SU-DHL-6 (cell line): ENCODE results near the gene EPB41.
"Not testable (repeated sequence)": the region's sequence is repeated elsewhere in the genome, so short reads cannot be mapped to it uniquely, and the experiment has no call there.

Experiments
- H2AFZ ChIP-seq: fragments of 200-600 bp; sonication (generic); 2 replicates; pipeline ENCODE4 v1.6.1; 2014; ENCODE audit warnings: low read depth, mild to moderate bottlenecking, moderate library complexity, mixed read lengths, antibody characterized with exemption, low read length; ENCODE audit not compliant: severe bottlenecking
- H3F3A ChIP-seq: fragments of 200-600 bp; shearing (Covaris generic); 2 replicates; pipeline ENCODE4 v1.6.0; 2016; ENCODE audit warnings: antibody characterized with exemption, mild to moderate bottlenecking; ENCODE audit not compliant: insufficient read depth
- H3K27ac ChIP-seq: fragments of 200-600 bp; sonication (generic); 2 replicates; pipeline ENCODE4 v1.5.1; 2016; ENCODE audit warnings: low read depth, mild to moderate bottlenecking, low read length, moderate library complexity, mixed read lengths
- H3K27me3 ChIP-seq: fragments of 200-600 bp; sonication (generic), shearing (Covaris generic); 2 replicates; pipeline ENCODE4 v1.6.0; 2014; ENCODE audit warnings: mild to moderate bottlenecking, low read length
- H3K36me3 ChIP-seq: fragments of 200-600 bp; sonication (generic); 2 replicates; pipeline ENCODE4 v1.6.1; 2014; ENCODE audit warnings: mild to moderate bottlenecking, low read length, mixed read lengths
- H3K4me2 ChIP-seq: fragments of 300-600, 200-600 bp; shearing (Covaris generic), sonication (generic); 2 replicates; pipeline ENCODE4 v1.6.0; 2014; ENCODE audit warnings: low read length, low read depth, mild to moderate bottlenecking; ENCODE audit not compliant: poor library complexity, severe bottlenecking
- H3K4me3 ChIP-seq: fragments of 200-600 bp; sonication (generic); 2 replicates; pipeline ENCODE4 v1.5.1; 2014; ENCODE audit warnings: antibody characterized with exemption, low read length, mild to moderate bottlenecking, mixed read lengths; ENCODE audit not compliant: insufficient read depth, poor library complexity, severe bottlenecking
- H3K79me2 ChIP-seq: fragments of 200-600 bp; sonication (generic); 2 replicates; pipeline ENCODE4 v1.6.1; 2014; ENCODE audit warnings: mild to moderate bottlenecking, low read length, moderate library complexity; ENCODE audit not compliant: insufficient read depth
- H3K9ac ChIP-seq: fragments of 200-600 bp; sonication (generic); 2 replicates; pipeline ENCODE4 v1.7.0; 2014; ENCODE audit warnings: mild to moderate bottlenecking, low read length
- H3K9me2 ChIP-seq: fragments of 200-600 bp; sonication (generic); replicated peaks from 2 replicates; pipeline ENCODE4 v1.6.1; 2014; ENCODE audit warnings: low read length; ENCODE audit not compliant: insufficient read depth
- H3K9me3 ChIP-seq: fragments of 200-600 bp; sonication (generic); 2 replicates; pipeline ENCODE4 v1.6.1; 2014; ENCODE audit warnings: low read length, mixed read lengths; ENCODE audit not compliant: insufficient read depth
- H4K20me1 ChIP-seq: fragments of 200-600 bp; sonication (generic); 2 replicates; pipeline ENCODE4 v1.6.1; 2014; ENCODE audit warnings: low read depth, mild to moderate bottlenecking, antibody characterized with exemption, low read length, moderate library complexity, mixed read lengths
- CTCF ChIP-seq: fragments of 200-600 bp; sonication (generic); IDR thresholded peaks from one replicate; pipeline ENCODE4 v1.5.1; 2017; ENCODE audit warnings: antibody characterized with exemption, mild to moderate bottlenecking, low read length, moderate library complexity; ENCODE audit not compliant: insufficient read depth, poor library complexity, severe bottlenecking
- EZH2phosphoT487 ChIP-seq: fragments of 200-600 bp; sonication (generic), shearing (Covaris generic); conservative IDR thresholded peaks from 2 replicates; pipeline ENCODE4 v1.6.1; 2018; ENCODE audit warnings: mild to moderate bottlenecking, antibody characterized with exemption, low read length, moderate library complexity, mixed read lengths

Gene EPB41

GRCh38 chr1:28867850-28868249 lies 46.5 kb upstream of the EPB41 start:
- Histone ChIP-seq H4K20me1 (no peaks in the 10 kb centered on the region), H3F3A (no peaks in the 10 kb centered on the region), H3K9ac (no peak overlapping the region), H2AFZ (no peak overlapping the region), H3K27me3 (no peaks in the 10 kb centered on the region), H3K4me3 (no peak overlapping the region), H3K27ac (no peak overlapping the region), H3K79me2 (no peaks in the 10 kb centered on the region), H3K9me3 (no peaks in the 10 kb centered on the region), H3K4me2 (no peak overlapping the region), H3K36me3 (no peaks in the 10 kb centered on the region), H3K9me2 (no peaks in the 10 kb centered on the region)
- TF ChIP-seq EZH2phosphoT487 (no peak), CTCF (no peak)

GRCh38 chr1:28869952-28870351 lies 44.4 kb upstream of the EPB41 start:
- Histone ChIP-seq H4K20me1 (no peaks in the 10 kb centered on the region), H2AFZ (no peak overlapping the region)
- TF ChIP-seq EZH2phosphoT487 (no peak), CTCF (no peak)

GRCh38 chr1:28871631-28872401 lies 42.6 kb upstream of the EPB41 start:
- Histone ChIP-seq H3K27me3 (no peaks in the 10 kb centered on the region), H3K9me2 (no peaks in the 10 kb centered on the region), H3K27ac (no peak overlapping the region), H3K79me2 (no peaks in the 10 kb centered on the region), H2AFZ (no peak overlapping the region), H3F3A (no peaks in the 10 kb centered on the region), H3K9ac (no peak overlapping the region), H3K4me2 (no peak overlapping the region), H3K9me3 (no peaks in the 10 kb centered on the region), H4K20me1 (no peaks in the 10 kb centered on the region), H3K36me3 (no peaks in the 10 kb centered on the region), H3K4me3 (no peak overlapping the region)
- TF ChIP-seq EZH2phosphoT487 (no peak), CTCF (no peak)

More at GRCh38 chr1:28869952-28870351, 44.4 kb upstream of the EPB41 start:
- Histone ChIP-seq H3F3A (no peaks in the 10 kb centered on the region), H3K9me2 (no peaks in the 10 kb centered on the region), H3K79me2 (no peaks in the 10 kb centered on the region), H3K36me3 (no peaks in the 10 kb centered on the region), H3K27ac (no peak overlapping the region), H3K4me3 (no peak overlapping the region), H3K27me3 (no peaks in the 10 kb centered on the region), H3K9me3 (no peaks in the 10 kb centered on the region), H3K9ac (no peak overlapping the region), H3K4me2 (no peak overlapping the region)

- H3K27me3 ChIP-seq, H3K9me2 ChIP-seq, H2AFZ ChIP-seq, H3K9me3 ChIP-seq, H4K20me1 ChIP-seq, H3K9ac ChIP-seq, H3F3A ChIP-seq, H3K79me2 ChIP-seq, H3K4me3 ChIP-seq, H3K27ac ChIP-seq, H3K36me3 ChIP-seq, H3K4me2 ChIP-seq: not testable (repeated sequence)
Measured at GRCh38 chr1:28875134-28875533, 39.2 kb upstream of the EPB41 start.
